HEK293 (cell line): ENCODE measurements around the gene MCEMP1.

Experiments
- CTCF ChIA-PET: fragments of 350-600 bp; formaldehyde crosslinking; extraction: SDS; loops from one replicate; lab custom pipeline; 2021; ENCODE audit warnings: antibody characterized with exemption; lab: Yijun Ruan, JAX
- POLR2A ChIA-PET: fragments of 300-600 bp; formaldehyde crosslinking; extraction: SDS; loops from one replicate; lab custom pipeline; 2020; ENCODE audit warnings: antibody characterized with exemption, inconsistent platforms; lab: Yijun Ruan, JAX
- H3K27ac ChIP-seq: fragments of 200-500 bp; sonication (Bioruptor generic); 2 replicates; pipeline ENCODE4 v1.5.1; 2014; ENCODE audit warnings: low read depth, low read length, control low read depth, inconsistent platforms; ENCODE audit errors: extremely low read depth
- H3K36me3 ChIP-seq, 2 experiments: fragments of 200-500 bp in 1 of 2; sonication (Bioruptor generic) in 1 of 2; 1 replicate in 1 of 2; 2 replicates in 1 of 2; pipeline ENCODE4 v1.5.1; 2014 to 2017; ENCODE audit warnings: inconsistent platforms in 2 of 2, low read length in 2 of 2; ENCODE audit not compliant: control insufficient read depth in 2 of 2, insufficient read depth in 1 of 2
- H3K4me1 ChIP-seq: fragments of 200-500 bp; sonication (Bioruptor generic); 2 replicates; pipeline ENCODE4 v1.5.1; 2014; ENCODE audit warnings: mild to moderate bottlenecking, low read length, inconsistent platforms; ENCODE audit not compliant: control insufficient read depth, insufficient read depth
- H3K4me3 ChIP-seq: 2 replicates; pipeline ENCODE4 v1.5.1; 2011; ENCODE audit warnings: low read depth, mild to moderate bottlenecking, control low read depth, low read length, moderate library complexity
- H3K9me3 ChIP-seq: fragments of 200-500 bp; sonication (Bioruptor generic); 2 replicates; pipeline ENCODE4 v1.5.1; 2014; ENCODE audit warnings: low read depth, low read length, inconsistent platforms; ENCODE audit not compliant: control insufficient read depth, insufficient read depth
- GFI1B ChIP-seq: fragments of 450-650 bp; formaldehyde crosslinking; IDR thresholded peaks from 2 replicates; pipeline ENCODE4 v1.5.1; 2016; ENCODE audit warnings: missing biosample characterization, missing genetic modification characterization
- GLI4 ChIP-seq: fragments of 450-650 bp; formaldehyde crosslinking; IDR thresholded peaks from 2 replicates; pipeline ENCODE4 v1.5.1; 2016; ENCODE audit warnings: missing biosample characterization, missing genetic modification characterization
- OSR2 ChIP-seq: fragments of 450-650 bp; formaldehyde crosslinking; IDR thresholded peaks from 2 replicates; pipeline ENCODE4 v1.5.1; 2016; ENCODE audit warnings: missing biosample characterization, missing genetic modification characterization
- ZBTB20 ChIP-seq: fragments of 450-650 bp; formaldehyde crosslinking; IDR thresholded peaks from 2 replicates; pipeline ENCODE4 v1.5.1; 2016; ENCODE audit warnings: missing biosample characterization, missing genetic modification characterization
- ZEB2 ChIP-seq: fragments of 450-650 bp; formaldehyde crosslinking; IDR thresholded peaks from 2 replicates; pipeline ENCODE4 v1.5.1; 2016; ENCODE audit warnings: missing biosample characterization, missing genetic modification characterization
- ZNF169 ChIP-seq: fragments of 450-650 bp; formaldehyde crosslinking; IDR thresholded peaks from 2 replicates; pipeline ENCODE4 v1.5.1; 2016; ENCODE audit warnings: missing biosample characterization, missing genetic modification characterization
- ZNF202 ChIP-seq: fragments of 450-650 bp; formaldehyde crosslinking; IDR thresholded peaks from 2 replicates; pipeline ENCODE4 v1.5.1; 2016; ENCODE audit warnings: missing biosample characterization, missing genetic modification characterization, borderline replicate concordance
- ZNF23 ChIP-seq: fragments of 450-650 bp; formaldehyde crosslinking; IDR thresholded peaks from 2 replicates; pipeline ENCODE4 v1.5.1; 2016; ENCODE audit warnings: missing biosample characterization, missing genetic modification characterization, borderline replicate concordance
- ZNF24 ChIP-seq: fragments of 450-650 bp; formaldehyde crosslinking; IDR thresholded peaks from 2 replicates; pipeline ENCODE4 v1.5.1; 2016; ENCODE audit warnings: missing biosample characterization, missing genetic modification characterization
- ZNF544 ChIP-seq: fragments of 450-650 bp; formaldehyde crosslinking; IDR thresholded peaks from 2 replicates; pipeline ENCODE4 v1.5.0; 2017; ENCODE audit warnings: missing biosample characterization, missing genetic modification characterization
- ZNF600 ChIP-seq: fragments of 450-650 bp; formaldehyde crosslinking; IDR thresholded peaks from 2 replicates; pipeline ENCODE4 v1.5.1; 2016; ENCODE audit warnings: missing biosample characterization, missing genetic modification characterization
- ZNF670 ChIP-seq: fragments of 450-650 bp; formaldehyde crosslinking; IDR thresholded peaks from 2 replicates; pipeline ENCODE4 v1.5.1; 2016; ENCODE audit warnings: missing biosample characterization, missing genetic modification characterization, low read depth
- ZNF768 ChIP-seq: fragments of 450-650 bp; formaldehyde crosslinking; IDR thresholded peaks from 2 replicates; pipeline ENCODE4 v1.5.1; 2018; ENCODE audit warnings: missing biosample characterization, mild to moderate bottlenecking, missing genetic modification characterization
- ZNF837 ChIP-seq: fragments of 450-650 bp; formaldehyde crosslinking; IDR thresholded peaks from 2 replicates; pipeline ENCODE4 v1.5.1; 2016; ENCODE audit warnings: missing biosample characterization, missing genetic modification characterization
- TF ChIP-seq, protein P1 (sequence below): fragments of 450-650 bp; formaldehyde crosslinking; IDR thresholded peaks from 2 replicates; pipeline ENCODE4 v1.5.1; 2016; ENCODE audit warnings: missing biosample characterization, missing genetic modification characterization
- TF ChIP-seq, protein P2 (sequence below): fragments of 450-650 bp; formaldehyde crosslinking; IDR thresholded peaks from 2 replicates; pipeline ENCODE4 v1.5.1; 2017; ENCODE audit warnings: missing biosample characterization, missing genetic modification characterization
- TF ChIP-seq, protein P3 (sequence below): fragments of 450-650 bp; formaldehyde crosslinking; IDR thresholded peaks from 2 replicates; pipeline ENCODE4 v1.5.1; 2016; ENCODE audit warnings: missing biosample characterization, missing genetic modification characterization
- TF ChIP-seq, protein P4 (sequence below): fragments of 450-650 bp; formaldehyde crosslinking; IDR thresholded peaks from 2 replicates; pipeline ENCODE4 v1.5.1; 2016; ENCODE audit warnings: missing biosample characterization, missing genetic modification characterization
- TF ChIP-seq, protein P5 (sequence below): fragments of 450-650 bp; formaldehyde crosslinking; IDR thresholded peaks from 2 replicates; pipeline ENCODE4 v1.5.1; 2016; ENCODE audit warnings: missing biosample characterization, missing genetic modification characterization, borderline replicate concordance

Gene MCEMP1

DNA sequence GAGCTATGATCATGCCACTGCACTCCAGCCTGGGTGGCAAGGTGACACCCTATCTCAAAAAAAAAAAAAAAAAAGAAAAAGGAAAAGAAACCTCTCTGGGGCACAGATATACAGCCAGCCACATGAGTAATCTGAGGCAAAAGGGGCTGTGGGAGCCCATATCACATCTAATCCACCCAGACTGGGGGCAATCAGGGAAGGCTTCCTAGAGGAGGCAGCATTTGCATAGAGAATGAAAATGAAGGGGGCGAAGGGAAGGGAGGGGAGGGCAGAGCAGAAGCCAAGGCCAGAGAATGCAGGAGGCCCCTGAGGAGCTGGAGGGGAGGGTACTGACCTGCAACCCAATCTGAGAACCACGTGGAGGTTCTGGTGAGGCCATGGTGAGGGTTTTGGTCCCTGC is 26.7 kb upstream of the MCEMP1 start:
- no peaks in the 10 kb centered on the region for H3K9me3 ChIP-seq
- CTCF ChIA-PET = interaction anchor here (0.6 to 3.4 kb wide), 5 partner anchors 31 to 568 kb away, joined by 3 to 14 read pairs (median 7); partner anchors contain the start of gene TRAPPC5
- no peaks in the 10 kb centered on the region for H3K4me1 ChIP-seq
- POLR2A ChIA-PET = interaction anchor here (0.5 kb wide), 1 partner anchor 21 kb away, joined by 3 read pairs; the partner anchor contains the start of genes PET100 and XAB2
- no peak overlapping the region for H3K27ac ChIP-seq
- TF ChIP-seq, protein P1, sequence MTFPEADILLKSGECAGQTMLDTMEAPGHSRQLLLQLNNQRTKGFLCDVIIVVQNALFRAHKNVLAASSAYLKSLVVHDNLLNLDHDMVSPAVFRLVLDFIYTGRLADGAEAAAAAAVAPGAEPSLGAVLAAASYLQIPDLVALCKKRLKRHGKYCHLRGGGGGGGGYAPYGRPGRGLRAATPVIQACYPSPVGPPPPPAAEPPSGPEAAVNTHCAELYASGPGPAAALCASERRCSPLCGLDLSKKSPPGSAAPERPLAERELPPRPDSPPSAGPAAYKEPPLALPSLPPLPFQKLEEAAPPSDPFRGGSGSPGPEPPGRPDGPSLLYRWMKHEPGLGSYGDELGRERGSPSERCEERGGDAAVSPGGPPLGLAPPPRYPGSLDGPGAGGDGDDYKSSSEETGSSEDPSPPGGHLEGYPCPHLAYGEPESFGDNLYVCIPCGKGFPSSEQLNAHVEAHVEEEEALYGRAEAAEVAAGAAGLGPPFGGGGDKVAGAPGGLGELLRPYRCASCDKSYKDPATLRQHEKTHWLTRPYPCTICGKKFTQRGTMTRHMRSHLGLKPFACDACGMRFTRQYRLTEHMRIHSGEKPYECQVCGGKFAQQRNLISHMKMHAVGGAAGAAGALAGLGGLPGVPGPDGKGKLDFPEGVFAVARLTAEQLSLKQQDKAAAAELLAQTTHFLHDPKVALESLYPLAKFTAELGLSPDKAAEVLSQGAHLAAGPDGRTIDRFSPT (tag by site-specific recombination) = no peak
- TF ChIP-seq, protein P2, sequence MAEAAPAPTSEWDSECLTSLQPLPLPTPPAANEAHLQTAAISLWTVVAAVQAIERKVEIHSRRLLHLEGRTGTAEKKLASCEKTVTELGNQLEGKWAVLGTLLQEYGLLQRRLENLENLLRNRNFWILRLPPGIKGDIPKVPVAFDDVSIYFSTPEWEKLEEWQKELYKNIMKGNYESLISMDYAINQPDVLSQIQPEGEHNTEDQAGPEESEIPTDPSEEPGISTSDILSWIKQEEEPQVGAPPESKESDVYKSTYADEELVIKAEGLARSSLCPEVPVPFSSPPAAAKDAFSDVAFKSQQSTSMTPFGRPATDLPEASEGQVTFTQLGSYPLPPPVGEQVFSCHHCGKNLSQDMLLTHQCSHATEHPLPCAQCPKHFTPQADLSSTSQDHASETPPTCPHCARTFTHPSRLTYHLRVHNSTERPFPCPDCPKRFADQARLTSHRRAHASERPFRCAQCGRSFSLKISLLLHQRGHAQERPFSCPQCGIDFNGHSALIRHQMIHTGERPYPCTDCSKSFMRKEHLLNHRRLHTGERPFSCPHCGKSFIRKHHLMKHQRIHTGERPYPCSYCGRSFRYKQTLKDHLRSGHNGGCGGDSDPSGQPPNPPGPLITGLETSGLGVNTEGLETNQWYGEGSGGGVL = no peak
- TF ChIP-seq, protein P3, sequence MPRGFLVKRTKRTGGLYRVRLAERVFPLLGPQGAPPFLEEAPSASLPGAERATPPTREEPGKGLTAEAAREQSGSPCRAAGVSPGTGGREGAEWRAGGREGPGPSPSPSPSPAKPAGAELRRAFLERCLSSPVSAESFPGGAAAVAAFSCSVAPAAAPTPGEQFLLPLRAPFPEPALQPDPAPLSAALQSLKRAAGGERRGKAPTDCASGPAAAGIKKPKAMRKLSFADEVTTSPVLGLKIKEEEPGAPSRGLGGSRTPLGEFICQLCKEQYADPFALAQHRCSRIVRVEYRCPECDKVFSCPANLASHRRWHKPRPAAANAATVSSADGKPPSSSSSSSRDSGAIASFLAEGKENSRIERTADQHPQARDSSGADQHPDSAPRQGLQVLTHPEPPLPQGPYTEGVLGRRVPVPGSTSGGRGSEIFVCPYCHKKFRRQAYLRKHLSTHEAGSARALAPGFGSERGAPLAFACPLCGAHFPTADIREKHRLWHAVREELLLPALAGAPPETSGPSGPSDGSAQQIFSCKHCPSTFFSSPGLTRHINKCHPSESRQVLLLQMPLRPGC (tag by site-specific recombination) = no peak
- TF ChIP-seq ZNF23 (no peak), ZNF24 (tag by site-specific recombination) (no peak), ZNF837 (tag by site-specific recombination) (no peak), ZEB2 (no peak), GLI4 (no peak), OSR2 (no peak), ZNF202 (no peak), ZNF768 (tag by site-specific recombination) (no peak), GFI1B (tag by site-specific recombination) (no peak), ZNF670 (tag by site-specific recombination) (no peak), ZBTB20 (tag by site-specific recombination) (no peak), ZNF544 (tag by site-specific recombination) (no peak), ZNF600 (no peak), ZNF169 (tag by site-specific recombination) (no peak)
- TF ChIP-seq, protein P4, sequence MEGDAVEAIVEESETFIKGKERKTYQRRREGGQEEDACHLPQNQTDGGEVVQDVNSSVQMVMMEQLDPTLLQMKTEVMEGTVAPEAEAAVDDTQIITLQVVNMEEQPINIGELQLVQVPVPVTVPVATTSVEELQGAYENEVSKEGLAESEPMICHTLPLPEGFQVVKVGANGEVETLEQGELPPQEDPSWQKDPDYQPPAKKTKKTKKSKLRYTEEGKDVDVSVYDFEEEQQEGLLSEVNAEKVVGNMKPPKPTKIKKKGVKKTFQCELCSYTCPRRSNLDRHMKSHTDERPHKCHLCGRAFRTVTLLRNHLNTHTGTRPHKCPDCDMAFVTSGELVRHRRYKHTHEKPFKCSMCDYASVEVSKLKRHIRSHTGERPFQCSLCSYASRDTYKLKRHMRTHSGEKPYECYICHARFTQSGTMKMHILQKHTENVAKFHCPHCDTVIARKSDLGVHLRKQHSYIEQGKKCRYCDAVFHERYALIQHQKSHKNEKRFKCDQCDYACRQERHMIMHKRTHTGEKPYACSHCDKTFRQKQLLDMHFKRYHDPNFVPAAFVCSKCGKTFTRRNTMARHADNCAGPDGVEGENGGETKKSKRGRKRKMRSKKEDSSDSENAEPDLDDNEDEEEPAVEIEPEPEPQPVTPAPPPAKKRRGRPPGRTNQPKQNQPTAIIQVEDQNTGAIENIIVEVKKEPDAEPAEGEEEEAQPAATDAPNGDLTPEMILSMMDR = no peak
- TF ChIP-seq, protein P5, sequence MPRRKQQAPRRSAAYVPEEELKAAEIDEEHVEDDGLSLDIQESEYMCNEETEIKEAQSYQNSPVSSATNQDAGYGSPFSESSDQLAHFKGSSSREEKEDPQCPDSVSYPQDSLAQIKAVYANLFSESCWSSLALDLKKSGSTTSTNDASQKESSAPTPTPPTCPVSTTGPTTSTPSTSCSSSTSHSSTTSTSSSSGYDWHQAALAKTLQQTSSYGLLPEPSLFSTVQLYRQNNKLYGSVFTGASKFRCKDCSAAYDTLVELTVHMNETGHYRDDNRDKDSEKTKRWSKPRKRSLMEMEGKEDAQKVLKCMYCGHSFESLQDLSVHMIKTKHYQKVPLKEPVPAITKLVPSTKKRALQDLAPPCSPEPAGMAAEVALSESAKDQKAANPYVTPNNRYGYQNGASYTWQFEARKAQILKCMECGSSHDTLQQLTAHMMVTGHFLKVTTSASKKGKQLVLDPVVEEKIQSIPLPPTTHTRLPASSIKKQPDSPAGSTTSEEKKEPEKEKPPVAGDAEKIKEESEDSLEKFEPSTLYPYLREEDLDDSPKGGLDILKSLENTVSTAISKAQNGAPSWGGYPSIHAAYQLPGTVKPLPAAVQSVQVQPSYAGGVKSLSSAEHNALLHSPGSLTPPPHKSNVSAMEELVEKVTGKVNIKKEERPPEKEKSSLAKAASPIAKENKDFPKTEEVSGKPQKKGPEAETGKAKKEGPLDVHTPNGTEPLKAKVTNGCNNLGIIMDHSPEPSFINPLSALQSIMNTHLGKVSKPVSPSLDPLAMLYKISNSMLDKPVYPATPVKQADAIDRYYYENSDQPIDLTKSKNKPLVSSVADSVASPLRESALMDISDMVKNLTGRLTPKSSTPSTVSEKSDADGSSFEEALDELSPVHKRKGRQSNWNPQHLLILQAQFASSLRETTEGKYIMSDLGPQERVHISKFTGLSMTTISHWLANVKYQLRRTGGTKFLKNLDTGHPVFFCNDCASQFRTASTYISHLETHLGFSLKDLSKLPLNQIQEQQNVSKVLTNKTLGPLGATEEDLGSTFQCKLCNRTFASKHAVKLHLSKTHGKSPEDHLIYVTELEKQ (tag by site-specific recombination) = no peak
- H3K4me3 ChIP-seq = no peak overlapping the region
- no peaks in the 10 kb centered on the region for H3K36me3 ChIP-seq
